HG02678 (cell line): ENCODE data around the gene TTLL10.

Source experiments
- ATAC-seq: cut with Tn5 transposase; IDR thresholded peaks from one replicate; pipeline ENCODE4 v1.9.1; 2021; ENCODE audit warnings: mild to moderate bottlenecking, moderate library complexity; ENCODE audit not compliant: unreplicated experiment

The TTLL10 gene

GRCh38 chr1:1203561-1204424 is 30.1 kb downstream of the TTLL10 start:
- ATAC-seq, result no peak

GRCh38 chr1:1204425-1204920 is 30.8 kb downstream of the TTLL10 start:
- no peak for ATAC-seq

- ATAC-seq, result no peak
Observed at GRCh38 chr1:1204998-1205768, 31.5 kb downstream of the TTLL10 start.

GRCh38 chr1:1205769-1206375 is 32.2 kb downstream of the TTLL10 start:
- no peak for ATAC-seq

- ATAC-seq, result peak; percentile 37
Observed at GRCh38 chr1:1206376-1206965, 32.8 kb downstream of the TTLL10 start, which contains the start of gene TNFRSF18. Gene TNFRSF18, minus strand, starts transcription at chr1:1206592. Its CDS starts 21 bp downstream, at chr1:1206571.

- no peak for ATAC-seq
Observed at GRCh38 chr1:1206966-1207531, 33.4 kb downstream of the TTLL10 start.

GRCh38 chr1:1207571-1207892 is 33.9 kb downstream of the TTLL10 start:
- ATAC-seq, result no peak

- ATAC-seq, result no peak
Observed at GRCh38 chr1:1208713-1209433, 35.2 kb downstream of the TTLL10 start.

- ATAC-seq, result no peak
Observed at GRCh38 chr1:1210726-1211540, 37.3 kb downstream of the TTLL10 start.

GRCh38 chr1:1211541-1212441 is 38.1 kb downstream of the TTLL10 start:
- no peak for ATAC-seq

GRCh38 chr1:1212780-1213344 is 39.2 kb downstream of the TTLL10 start:
- no peak for ATAC-seq

GRCh38 chr1:1213345-1214265 is 39.9 kb downstream of the TTLL10 start, which contains the start of gene TNFRSF4:
Gene TNFRSF4, minus strand, starts transcription at chr1:1214153. Its CDS starts 26 bp downstream, at chr1:1214127.
- no peak for ATAC-seq

GRCh38 chr1:1215080-1215676 is 41.5 kb downstream of the TTLL10 start:
- ATAC-seq, result no peak

GRCh38 chr1:1215881-1216605 is 42.4 kb downstream of the TTLL10 start:
- no peak for ATAC-seq

GRCh38 chr1:1216770-1217620 is 43.3 kb downstream of the TTLL10 start:
- no peak for ATAC-seq
